MM.1S (cell line): ENCODE data around the gene DUSP14.
A peak's percentile ranks its signal among the peaks of the same experiment; 100 is the strongest.

ENCODE experiments used
- DNase-seq: peaks from one replicate; pipeline ENCODE4 v3.0.0-alpha.2; 2015
- H2AFZ ChIP-seq: fragments of 300-600 bp; sonication (generic); 2 replicates; pipeline ENCODE4 v1.6.0; 2016; ENCODE audit warnings: antibody characterized with exemption, low read length
- H3F3A ChIP-seq: fragments of 300-600 bp; sonication (generic); 2 replicates; pipeline ENCODE4 v1.6.1; 2016; ENCODE audit warnings: mild to moderate bottlenecking, antibody characterized with exemption, low read length, moderate library complexity, mixed read lengths; ENCODE audit not compliant: insufficient read depth
- H3K27ac ChIP-seq: fragments of 300-600 bp; sonication (generic); 2 replicates; pipeline ENCODE4 v1.5.1; 2016; ENCODE audit warnings: mild to moderate bottlenecking, low read length
- H3K27me3 ChIP-seq: fragments of 300-600 bp; sonication (generic); replicated peaks from 2 replicates; pipeline ENCODE4 v1.6.0; 2016; ENCODE audit warnings: low read length; ENCODE audit not compliant: insufficient read depth
- H3K36me3 ChIP-seq: fragments of 300-600 bp; sonication (generic); replicated peaks from 2 replicates; pipeline ENCODE4 v1.6.1; 2016; ENCODE audit warnings: mild to moderate bottlenecking, low read length, mixed read lengths; ENCODE audit not compliant: insufficient read depth
- H3K4me1 ChIP-seq: fragments of 300-600 bp; sonication (generic); 2 replicates; pipeline ENCODE4 v1.6.1; 2016; ENCODE audit warnings: low read length, mixed read lengths
- H3K4me2 ChIP-seq: fragments of 300-600 bp; sonication (generic); 2 replicates; pipeline ENCODE4 v1.6.0; 2016; ENCODE audit warnings: low read depth, low read length
- H3K4me3 ChIP-seq: fragments of 300-600 bp; sonication (generic); 2 replicates; pipeline ENCODE4 v1.5.1; 2016; ENCODE audit warnings: low read length, mixed read lengths
- H3K79me2 ChIP-seq: fragments of 300-600 bp; sonication (generic); 2 replicates; pipeline ENCODE4 v1.6.1; 2016; ENCODE audit warnings: mixed run types, low read length, mixed read lengths
- H3K9ac ChIP-seq: fragments of 300-600 bp; sonication (generic); 2 replicates; pipeline ENCODE4 v1.6.1; 2016; ENCODE audit warnings: low read length, mixed read lengths
- H3K9me2 ChIP-seq: fragments of 300-600 bp; sonication (generic); replicated peaks from 2 replicates; pipeline ENCODE4 v1.6.1; 2016; ENCODE audit warnings: mild to moderate bottlenecking, low read length, mixed read lengths; ENCODE audit not compliant: insufficient read depth
- H3K9me3 ChIP-seq: fragments of 300-600 bp; sonication (generic); replicated peaks from 2 replicates; pipeline ENCODE4 v1.6.1; 2016; ENCODE audit warnings: mild to moderate bottlenecking, low read length, mixed read lengths; ENCODE audit not compliant: insufficient read depth
- H4K20me1 ChIP-seq: fragments of 300-600 bp; sonication (generic); 2 replicates; pipeline ENCODE4 v1.6.1; 2016; ENCODE audit warnings: mild to moderate bottlenecking, low read length, moderate library complexity, mixed read lengths; ENCODE audit not compliant: insufficient read depth
- CTCF ChIP-seq: fragments of 300-600 bp; sonication (generic); IDR thresholded peaks from 2 replicates; pipeline ENCODE4 v1.5.1; 2016; ENCODE audit warnings: antibody characterized with exemption, low read length, mixed read lengths
- EZH2 ChIP-seq: fragments of 300-600 bp; sonication (generic); optimal IDR thresholded peaks from 2 replicates; pipeline ENCODE3; 2017; ENCODE audit warnings: low read depth, mild to moderate bottlenecking, antibody characterized with exemption, low read length, mixed read lengths
- EZH2phosphoT487 ChIP-seq: fragments of 300-600 bp; sonication (generic); IDR thresholded peaks from 2 replicates; pipeline ENCODE4 v1.6.1; 2018; ENCODE audit warnings: antibody characterized with exemption, low read length

Gene DUSP14

GRCh38 chr17:37490638-37491614 lies 1.2 kb downstream of the DUSP14 start:
- H3K4me1 ChIP-seq, result peaks cover 11% of the 10 kb centered on the region
- H3K36me3 ChIP-seq, result no peaks in the 10 kb centered on the region
- H3K9ac ChIP-seq, result peak overlapping the region; percentile 40; the same call in 1 of the 2 replicates
- H3K9me2 ChIP-seq, result no peaks in the 10 kb centered on the region
- H3K4me2 ChIP-seq, result peak overlapping the region; percentile 77
- no peaks in the 10 kb centered on the region for H3K9me3 ChIP-seq
- H3K4me3 ChIP-seq, result peak overlapping the region; percentile 76
- TF ChIP-seq CTCF, result no peak
- no peak for TF ChIP-seq EZH2
- TF ChIP-seq EZH2phosphoT487, result no peak
- peak overlapping the region; percentile 38; the same call in 1 of the 2 replicates for H3K27ac ChIP-seq
- no peaks in the 10 kb centered on the region for H4K20me1 ChIP-seq
- peaks cover 56% of the 10 kb centered on the region for H3K79me2 ChIP-seq
- peak; percentile 17 for DNase-seq
- H3K27me3 ChIP-seq, result no peaks in the 10 kb centered on the region
- H2AFZ ChIP-seq, result peak overlapping the region; percentile 52; the same call in 1 of the 2 replicates
- peaks cover 11% of the 10 kb centered on the region for H3F3A ChIP-seq

- DNase-seq, result no peak
- H3F3A ChIP-seq, result peaks cover 11% of the 10 kb centered on the region
Measured at GRCh38 chr17:37492167-37492566, 2.5 kb downstream of the DUSP14 start.

GRCh38 chr17:37493249-37494027 lies 3.7 kb downstream of the DUSP14 start:
- Histone ChIP-seq H2AFZ (no peak overlapping the region), H3K4me3 (no peak overlapping the region), H3K36me3 (no peaks in the 10 kb centered on the region), H3F3A (peaks cover 11% of the 10 kb centered on the region), H3K79me2 (peaks cover 69% of the 10 kb centered on the region), H3K4me1 (peaks cover 5% of the 10 kb centered on the region; the same call in 1 of the 2 replicates), H3K9ac (no peak overlapping the region), H3K27ac (no peak overlapping the region), H3K4me2 (no peak overlapping the region), H3K9me2 (no peaks in the 10 kb centered on the region), H3K9me3 (no peaks in the 10 kb centered on the region), H4K20me1 (no peaks in the 10 kb centered on the region), H3K27me3 (no peaks in the 10 kb centered on the region)
- DNase-seq, result no peak
- TF ChIP-seq EZH2 (no peak), CTCF (no peak), EZH2phosphoT487 (no peak)

More at GRCh38 chr17:37492167-37492566, 2.5 kb downstream of the DUSP14 start:
- H4K20me1 ChIP-seq, result no peaks in the 10 kb centered on the region
- H3K4me1 ChIP-seq, result peaks cover 11% of the 10 kb centered on the region
- H3K36me3 ChIP-seq, result no peaks in the 10 kb centered on the region
- no peak for TF ChIP-seq EZH2
- TF ChIP-seq CTCF, result no peak
- TF ChIP-seq EZH2phosphoT487, result no peak
- peaks cover 61% of the 10 kb centered on the region for H3K79me2 ChIP-seq
- H3K4me3 ChIP-seq, result no peak overlapping the region
- no peaks in the 10 kb centered on the region for H3K27me3 ChIP-seq
- H3K4me2 ChIP-seq, result no peak overlapping the region
- H3K27ac ChIP-seq, result no peak overlapping the region
- H3K9me2 ChIP-seq, result no peaks in the 10 kb centered on the region
- no peak overlapping the region for H2AFZ ChIP-seq
- no peaks in the 10 kb centered on the region for H3K9me3 ChIP-seq
- no peak overlapping the region for H3K9ac ChIP-seq
